Measurements from ENCODE around the gene PTTG1.
"Not testable (repeated sequence)": the region's sequence is repeated elsewhere in the genome, so short reads cannot be mapped to it uniquely, and the experiment has no call there.

The PTTG1 gene

DNA sequence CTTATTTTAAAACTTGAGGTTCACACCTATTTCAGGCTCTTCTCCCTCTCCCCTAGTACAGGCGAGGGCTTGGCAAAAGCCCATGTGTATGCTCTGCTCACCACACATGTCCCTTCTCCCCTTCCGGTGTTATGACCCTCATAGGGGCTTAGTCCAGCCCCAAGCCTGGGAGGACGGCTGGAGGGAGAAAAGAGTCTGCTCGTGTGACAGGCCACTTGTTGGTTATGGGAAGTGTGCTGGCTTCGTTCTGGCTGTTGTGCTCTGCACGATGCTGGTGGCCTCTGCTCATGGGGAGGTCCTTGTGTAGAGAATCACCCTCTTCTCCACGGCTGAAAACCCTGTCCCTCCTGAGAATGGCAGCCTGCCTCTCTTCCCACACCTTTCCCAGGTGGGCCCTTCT, 11.1 kb downstream of the PTTG1 start:
- DNase-seq (ENCODE audit: low read depth, low spot score), result no peak
- TF ChIP-seq, protein P1, sequence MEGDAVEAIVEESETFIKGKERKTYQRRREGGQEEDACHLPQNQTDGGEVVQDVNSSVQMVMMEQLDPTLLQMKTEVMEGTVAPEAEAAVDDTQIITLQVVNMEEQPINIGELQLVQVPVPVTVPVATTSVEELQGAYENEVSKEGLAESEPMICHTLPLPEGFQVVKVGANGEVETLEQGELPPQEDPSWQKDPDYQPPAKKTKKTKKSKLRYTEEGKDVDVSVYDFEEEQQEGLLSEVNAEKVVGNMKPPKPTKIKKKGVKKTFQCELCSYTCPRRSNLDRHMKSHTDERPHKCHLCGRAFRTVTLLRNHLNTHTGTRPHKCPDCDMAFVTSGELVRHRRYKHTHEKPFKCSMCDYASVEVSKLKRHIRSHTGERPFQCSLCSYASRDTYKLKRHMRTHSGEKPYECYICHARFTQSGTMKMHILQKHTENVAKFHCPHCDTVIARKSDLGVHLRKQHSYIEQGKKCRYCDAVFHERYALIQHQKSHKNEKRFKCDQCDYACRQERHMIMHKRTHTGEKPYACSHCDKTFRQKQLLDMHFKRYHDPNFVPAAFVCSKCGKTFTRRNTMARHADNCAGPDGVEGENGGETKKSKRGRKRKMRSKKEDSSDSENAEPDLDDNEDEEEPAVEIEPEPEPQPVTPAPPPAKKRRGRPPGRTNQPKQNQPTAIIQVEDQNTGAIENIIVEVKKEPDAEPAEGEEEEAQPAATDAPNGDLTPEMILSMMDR (IDR thresholded peaks at IDR 0.05; ENCODE audit: low read depth, low read length), result no peak
- H3K4me3 ChIP-seq (ENCODE audit: low read depth, low read length), result no peak overlapping the region
- in situ Hi-C loops (cut with HindIII; ENCODE audit: low sequenced_read_pairs), result no loop called here

DNA sequence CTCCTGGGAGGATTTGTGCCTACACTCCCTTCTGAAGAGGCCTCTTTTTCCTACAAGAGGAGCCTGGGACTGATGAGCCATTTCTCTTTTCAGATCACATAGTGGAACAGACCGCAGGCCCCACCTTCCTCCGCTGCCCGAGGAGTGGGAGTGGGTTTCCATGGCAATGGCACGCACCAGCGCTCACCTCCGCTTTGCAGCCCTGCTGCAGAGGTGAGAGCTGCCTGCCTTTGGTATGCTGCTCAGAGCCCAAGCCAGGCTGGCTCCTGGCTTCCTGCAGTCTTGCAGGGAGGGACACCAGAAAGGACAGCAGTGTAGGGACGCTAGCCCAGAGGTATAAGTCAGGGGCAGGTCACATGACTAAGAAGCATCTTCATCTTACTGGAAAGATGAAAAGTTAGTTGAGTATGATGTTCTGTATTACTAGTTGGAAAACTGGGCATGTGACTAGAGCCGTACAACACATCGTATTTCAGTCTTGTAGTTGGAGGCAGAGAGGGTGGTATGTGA, 12.4 kb downstream of the PTTG1 start:
- DNase-seq (ENCODE audit: low read depth, low spot score), result no peak
- TF ChIP-seq, protein P1 (IDR thresholded peaks at IDR 0.05; ENCODE audit: low read depth, low read length), result no peak
- in situ Hi-C loops (cut with HindIII; ENCODE audit: low sequenced_read_pairs), result no loop called here
- no peak overlapping the region for H3K4me3 ChIP-seq (ENCODE audit: low read depth, low read length)

DNA sequence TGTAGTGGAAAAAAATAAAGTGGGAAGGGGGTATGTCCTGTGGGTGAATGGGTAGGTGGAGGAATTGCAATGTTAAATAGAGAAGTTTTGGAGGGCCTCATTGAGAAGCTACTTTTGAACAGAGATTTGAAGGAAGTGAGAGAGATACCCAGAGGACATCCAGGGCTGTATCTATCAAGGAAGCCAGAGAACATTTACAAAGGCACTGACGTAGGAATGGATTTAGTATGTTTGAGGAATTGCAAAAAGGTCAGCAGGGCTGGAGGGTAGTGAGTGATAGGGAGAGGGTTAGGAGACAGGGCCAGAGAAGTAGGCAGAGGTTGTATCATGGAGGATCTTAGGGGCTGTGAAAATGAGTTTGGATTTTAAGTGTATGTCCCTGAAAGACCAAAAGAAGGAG, 13.9 kb downstream of the PTTG1 start:
- H3K4me3 ChIP-seq (ENCODE audit: low read depth, low read length), result no peak overlapping the region
- TF ChIP-seq, protein P1 (IDR thresholded peaks at IDR 0.05; ENCODE audit: low read depth, low read length), result no peak
- DNase-seq (ENCODE audit: low read depth, low spot score), result no peak
- in situ Hi-C loops (cut with HindIII; ENCODE audit: low sequenced_read_pairs), result no loop called here

DNA sequence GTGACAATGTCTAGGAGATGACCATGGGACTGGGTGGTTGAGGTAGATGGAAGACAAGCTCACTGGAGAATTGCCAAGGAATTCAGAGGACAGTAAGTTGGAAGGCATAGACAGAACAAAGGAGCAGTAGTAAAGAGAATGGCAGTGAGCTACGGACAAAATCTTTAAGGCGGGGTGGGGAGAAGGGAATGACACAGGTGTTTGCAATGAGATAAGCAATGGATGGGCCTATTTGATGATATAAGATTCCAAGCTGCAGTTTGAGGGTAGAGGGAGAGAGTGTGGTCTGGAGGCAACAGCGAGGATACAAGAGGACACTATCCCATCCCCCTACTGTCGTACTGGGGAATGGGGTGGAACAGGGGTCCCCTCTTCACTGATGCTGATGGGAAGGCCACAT, 14.4 kb downstream of the PTTG1 start:
- no peak overlapping the region for H3K4me3 ChIP-seq (ENCODE audit: low read depth, low read length)
- DNase-seq (ENCODE audit: low read depth, low spot score), result no peak
- in situ Hi-C loops (cut with HindIII; ENCODE audit: low sequenced_read_pairs), result no loop called here
- TF ChIP-seq, protein P1 (IDR thresholded peaks at IDR 0.05; ENCODE audit: low read depth, low read length), result no peak

DNA sequence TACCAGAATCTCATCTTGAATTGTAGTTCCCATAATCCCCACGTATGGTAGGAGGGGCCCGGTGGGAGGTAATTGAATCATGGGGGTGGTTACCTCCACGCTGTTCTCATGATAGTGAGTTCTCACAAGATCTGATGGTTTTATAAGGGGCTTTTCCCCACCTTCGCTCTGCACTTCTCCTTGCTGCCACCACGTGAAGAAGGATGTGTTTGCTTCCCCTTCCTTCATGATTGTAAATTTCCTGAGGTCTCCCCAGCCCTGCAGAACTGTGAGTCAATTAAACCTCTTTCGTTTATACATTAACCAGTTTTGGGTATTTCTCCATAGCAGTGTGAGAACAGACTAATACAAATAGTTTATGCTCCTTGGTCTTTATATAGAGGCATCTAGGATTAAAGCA, 15.0 kb downstream of the PTTG1 start:
- H3K4me3 ChIP-seq (ENCODE audit: low read depth, low read length); DNase-seq (ENCODE audit: low read depth, low spot score); in situ Hi-C loops (cut with HindIII; ENCODE audit: low sequenced_read_pairs): not testable (repeated sequence)

DNA sequence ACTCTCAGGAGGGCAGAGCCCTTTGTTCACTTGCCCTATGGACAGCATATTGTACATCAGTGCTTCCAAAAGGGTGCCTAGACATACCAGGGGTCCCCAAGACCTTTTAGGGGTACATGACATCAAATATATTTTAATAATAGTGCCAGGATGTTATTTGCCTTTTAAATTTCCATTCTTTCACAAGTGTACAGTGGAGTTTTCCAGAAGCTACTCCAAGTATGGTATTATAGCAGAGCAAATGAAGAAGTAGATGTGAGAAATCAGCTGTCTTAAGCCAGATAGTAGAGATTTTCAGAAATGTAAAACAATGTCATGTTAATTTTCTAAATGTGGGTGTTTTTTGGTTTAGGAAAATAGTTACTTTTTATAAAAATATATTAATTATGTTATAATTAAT, 15.6 kb downstream of the PTTG1 start:
- TF ChIP-seq, protein P1 (IDR thresholded peaks at IDR 0.05; ENCODE audit: low read depth, low read length), result no peak
- no peak overlapping the region for H3K4me3 ChIP-seq (ENCODE audit: low read depth, low read length)
- DNase-seq (ENCODE audit: low read depth, low spot score), result no peak
- in situ Hi-C loops (cut with HindIII; ENCODE audit: low sequenced_read_pairs), result no loop called here

DNA sequence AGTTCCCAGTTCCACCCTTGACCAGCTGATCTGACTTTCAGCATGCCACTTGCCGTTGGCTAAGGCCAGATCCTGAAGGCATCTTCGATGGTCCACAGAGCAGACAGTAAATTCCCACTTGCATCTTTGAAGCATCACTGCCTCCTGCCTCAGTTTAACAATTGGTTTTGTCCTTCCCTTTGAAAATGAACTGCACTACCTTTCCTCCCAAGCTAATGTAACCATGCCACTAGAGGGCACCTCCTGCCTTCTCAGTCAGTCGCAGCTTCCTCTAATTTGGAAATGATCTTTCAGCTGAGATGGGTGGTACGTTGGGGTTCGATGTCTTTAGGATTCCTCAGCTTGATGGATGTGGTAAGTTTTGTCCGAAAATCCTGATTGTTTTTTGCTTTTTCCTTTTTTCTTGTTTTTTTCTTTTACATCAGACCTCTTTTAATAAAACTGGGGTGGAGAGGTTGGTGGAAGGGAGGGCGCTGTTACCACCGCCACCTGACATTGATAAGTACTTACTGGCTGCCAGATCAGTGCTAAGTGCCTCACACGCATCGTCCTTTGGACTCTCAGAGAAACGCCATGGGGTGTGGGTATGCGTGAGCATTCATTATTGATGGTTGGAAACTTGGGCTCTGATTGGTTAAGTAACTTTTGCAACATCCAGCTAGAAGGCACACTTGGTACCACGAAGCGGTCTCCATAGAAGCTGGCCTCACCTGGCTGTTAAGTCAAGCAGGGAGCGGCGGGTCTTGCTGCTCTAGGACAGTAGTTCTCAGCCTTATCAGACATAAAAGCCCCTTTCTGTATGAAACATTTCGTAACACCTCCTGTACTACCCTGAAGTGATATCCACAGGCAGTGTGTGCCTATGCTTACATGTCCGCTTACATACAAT, 16.9 kb downstream of the PTTG1 start:
- DNase-seq (ENCODE audit: low read depth, low spot score), result peak; percentile 68
- TF ChIP-seq, protein P1 (IDR thresholded peaks at IDR 0.05; ENCODE audit: low read depth, low read length), result peak; percentile 89
- peak overlapping the region; percentile 43 for H3K4me3 ChIP-seq (ENCODE audit: low read depth, low read length)
- in situ Hi-C loops (cut with HindIII; ENCODE audit: low sequenced_read_pairs), result no loop called here

Data from astrocyte of the spinal cord (primary cell).